GM23338 (cell line): ENCODE results near the gene C2orf42.

Experiments used
- CREB1 ChIP-seq: fragments of 250-450 bp; sonication (Bioruptor Pico); IDR thresholded peaks from 2 replicates; pipeline ENCODE4 v1.5.0; 2020; ENCODE audit warnings: low read depth, mild to moderate bottlenecking, moderate library complexity
- CTCF ChIP-seq, 2 experiments: fragments of 200-600 bp in 1 of 2; sonication (generic) in 1 of 2; conservative IDR thresholded peaks; 2 replicates each; pipeline versions ENCODE4 v1.5.1 to v1.6.1; 2016 to 2017; ENCODE audit warnings: antibody characterized with exemption in 2 of 2, low read depth in 2 of 2, mild to moderate bottlenecking in 2 of 2, moderate library complexity in 1 of 2
- EZH2 ChIP-seq: fragments of 200-600 bp; sonication (generic); IDR thresholded peaks from one replicate; pipeline ENCODE4 v1.8.0; 2017; ENCODE audit warnings: antibody characterized with exemption, mild to moderate bottlenecking, low read depth; ENCODE audit not compliant: unreplicated experiment
- EZH2phosphoT487 ChIP-seq: fragments of 200-600 bp; sonication (generic); IDR thresholded peaks from one replicate; pipeline ENCODE4 v1.8.1; 2018; ENCODE audit warnings: antibody characterized with exemption; ENCODE audit not compliant: unreplicated experiment
- JUNB ChIP-seq: IDR thresholded peaks from one replicate; pipeline ENCODE4 v1.6.1; 2016; ENCODE audit warnings: antibody characterized with exemption; ENCODE audit not compliant: unreplicated experiment
- POLR2AphosphoS5 ChIP-seq: IDR thresholded peaks from 2 replicates; pipeline ENCODE4 v1.6.1; 2016; ENCODE audit warnings: antibody characterized with exemption, low read depth
- REST ChIP-seq: IDR thresholded peaks from one replicate; pipeline ENCODE4 v1.6.1; 2018; ENCODE audit warnings: antibody characterized with exemption; ENCODE audit not compliant: unreplicated experiment
- ZNF331 ChIP-seq: fragments of 250-450 bp; sonication (Bioruptor Pico); IDR thresholded peaks from 2 replicates; pipeline ENCODE4 v1.5.0; 2020; ENCODE audit warnings: low read depth, mild to moderate bottlenecking, moderate library complexity

GRCh38 chr2:70143314-70144150, 47.3 kb downstream of the C2orf42 start:
- 0 out of 2 replicates have a peak, but pooled peaks have one; percentile 28 for TF ChIP-seq POLR2AphosphoS5
- TF ChIP-seq ZNF331 (CRISPR knock-in tag): no peak
- no peak for TF ChIP-seq CTCF (conservative IDR thresholded peaks at IDR 0.05; ENCODE audit: low read depth in 2 of 2)
- no peak for TF ChIP-seq EZH2
- TF ChIP-seq CREB1 (CRISPR knock-in tag): no peak
- no peak for TF ChIP-seq EZH2phosphoT487
- no peak for TF ChIP-seq JUNB
- no peak for TF ChIP-seq REST
